Sigmoid colon (tissue), 4 donors: ENCODE measurements around the gene SYT13.

Source experiments
- EP300 ChIP-seq, 4 donors: sonication (generic); formaldehyde crosslinking; IDR thresholded peaks; one replicate each; pipeline ENCODE4 v1.6.1; 2017; ENCODE audit warnings: antibody characterized with exemption in 4 of 4
- POLR2AphosphoS5 ChIP-seq, 4 donors: sonication (generic); formaldehyde crosslinking; IDR thresholded peaks; one replicate each; pipeline ENCODE4 v1.6.1; 2017; ENCODE audit warnings: antibody characterized with exemption in 4 of 4
- TF ChIP-seq, protein P1 (sequence below), 4 experiments: fragments of 450-650 bp in 3 of 4; fragments of 200-600 bp in 1 of 4; IDR thresholded peaks; one replicate each; pipeline ENCODE4 v1.5.1; 2016 to 2019; ENCODE audit warnings: antibody characterized with exemption in 4 of 4, mild to moderate bottlenecking in 3 of 4, moderate library complexity in 2 of 4

- TF ChIP-seq, protein P1, sequence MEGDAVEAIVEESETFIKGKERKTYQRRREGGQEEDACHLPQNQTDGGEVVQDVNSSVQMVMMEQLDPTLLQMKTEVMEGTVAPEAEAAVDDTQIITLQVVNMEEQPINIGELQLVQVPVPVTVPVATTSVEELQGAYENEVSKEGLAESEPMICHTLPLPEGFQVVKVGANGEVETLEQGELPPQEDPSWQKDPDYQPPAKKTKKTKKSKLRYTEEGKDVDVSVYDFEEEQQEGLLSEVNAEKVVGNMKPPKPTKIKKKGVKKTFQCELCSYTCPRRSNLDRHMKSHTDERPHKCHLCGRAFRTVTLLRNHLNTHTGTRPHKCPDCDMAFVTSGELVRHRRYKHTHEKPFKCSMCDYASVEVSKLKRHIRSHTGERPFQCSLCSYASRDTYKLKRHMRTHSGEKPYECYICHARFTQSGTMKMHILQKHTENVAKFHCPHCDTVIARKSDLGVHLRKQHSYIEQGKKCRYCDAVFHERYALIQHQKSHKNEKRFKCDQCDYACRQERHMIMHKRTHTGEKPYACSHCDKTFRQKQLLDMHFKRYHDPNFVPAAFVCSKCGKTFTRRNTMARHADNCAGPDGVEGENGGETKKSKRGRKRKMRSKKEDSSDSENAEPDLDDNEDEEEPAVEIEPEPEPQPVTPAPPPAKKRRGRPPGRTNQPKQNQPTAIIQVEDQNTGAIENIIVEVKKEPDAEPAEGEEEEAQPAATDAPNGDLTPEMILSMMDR (IDR thresholded peaks at IDR 0.05): no peak
- TF ChIP-seq POLR2AphosphoS5 (IDR thresholded peaks at IDR 0.05) (no peak), EP300 (IDR thresholded peaks at IDR 0.05) (no peak)
Measured at GRCh38 chr11:45219411-45219810, 66.7 kb downstream of the SYT13 start.
